ENCODE data around the gene BCL11B.

The BCL11B gene

DNA sequence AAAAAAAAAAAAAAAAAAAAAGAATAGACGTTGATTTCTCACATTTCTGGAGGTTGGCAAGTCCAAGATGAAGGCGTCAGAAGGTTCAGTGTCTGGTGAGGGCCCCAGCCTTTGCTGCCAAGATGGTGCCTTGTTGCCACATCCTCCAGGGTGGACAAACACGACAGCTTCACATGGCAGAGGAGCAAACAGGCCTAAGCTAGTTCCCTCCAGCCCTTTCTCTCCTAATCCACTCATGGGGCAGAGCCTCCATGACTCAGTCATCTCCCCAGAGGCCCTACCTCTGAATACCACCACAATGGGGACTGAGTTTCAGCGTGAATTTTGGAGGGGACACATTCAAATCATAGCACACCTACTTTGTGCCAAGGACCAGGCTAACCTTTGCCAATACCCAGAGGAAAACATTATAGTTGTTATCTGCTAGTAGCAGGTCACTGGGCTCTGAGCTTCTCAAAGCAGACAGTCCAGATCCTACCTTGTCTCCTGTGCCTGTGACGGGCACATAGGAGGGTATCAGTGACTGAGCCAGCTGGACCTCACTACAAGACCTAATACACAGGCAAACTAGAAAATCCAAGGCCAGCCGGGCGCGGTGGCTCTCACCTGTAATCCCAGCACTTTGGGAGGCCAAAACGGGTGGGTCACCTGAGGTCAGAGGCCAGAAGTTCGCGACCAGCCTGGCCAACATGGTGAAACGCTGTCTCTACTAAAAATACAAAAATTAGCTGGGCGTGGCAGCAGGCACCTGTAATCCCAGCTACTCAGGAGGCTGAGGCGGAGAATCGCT is 10.5 kb upstream of the BCL11B start:
- no peak overlapping the region for H3K4me3 ChIP-seq (ENCODE audit: low read length)
- H3K36me3 ChIP-seq (ENCODE audit: control insufficient read depth, low read depth, low read length): no peaks in the 10 kb centered on the region
- H3K27me3 ChIP-seq (ENCODE audit: control insufficient read depth, insufficient read depth, low read length): peaks cover 4% of the 10 kb centered on the region
- H3K9ac ChIP-seq (ENCODE audit: low read length): no peak overlapping the region
- no peaks in the 10 kb centered on the region for H3K9me3 ChIP-seq (ENCODE audit: control insufficient read depth, low read depth, low read length)
- H3K27ac ChIP-seq (ENCODE audit: low read length): no peak overlapping the region
- H3K4me1 ChIP-seq (ENCODE audit: control insufficient read depth, low read depth, low read length): peaks cover 8% of the 10 kb centered on the region

DNA sequence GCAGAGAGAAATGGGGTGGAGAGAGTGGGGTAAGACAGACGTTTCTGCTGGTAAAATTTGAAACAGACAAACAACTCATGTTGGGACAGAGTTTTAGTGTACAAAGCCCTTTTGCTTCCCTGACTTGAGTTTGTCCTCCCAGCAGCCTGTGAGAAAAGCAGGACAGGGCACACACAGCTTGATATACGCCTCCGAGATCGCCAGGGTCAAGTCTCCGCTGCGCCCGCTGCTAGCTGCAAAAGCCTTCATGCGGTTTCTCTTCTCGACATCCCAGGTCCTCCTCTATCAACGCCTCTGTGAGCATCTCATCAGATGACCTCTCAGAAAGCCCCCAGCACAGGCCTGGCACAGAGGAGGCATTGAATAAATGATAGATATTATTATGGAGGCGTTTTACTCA is 9.4 kb upstream of the BCL11B start:
- no peaks in the 10 kb centered on the region for H3K9me3 ChIP-seq (ENCODE audit: control insufficient read depth, low read depth, low read length)
- no peaks in the 10 kb centered on the region for H3K36me3 ChIP-seq (ENCODE audit: control insufficient read depth, low read depth, low read length)
- H3K27me3 ChIP-seq (ENCODE audit: control insufficient read depth, insufficient read depth, low read length): peaks cover 14% of the 10 kb centered on the region
- no peak overlapping the region for H3K4me3 ChIP-seq (ENCODE audit: low read length)
- peaks cover 15% of the 10 kb centered on the region for H3K4me1 ChIP-seq (ENCODE audit: control insufficient read depth, low read depth, low read length)
- H3K27ac ChIP-seq (ENCODE audit: low read length): no peak overlapping the region
- H3K9ac ChIP-seq (ENCODE audit: low read length): no peak overlapping the region

DNA sequence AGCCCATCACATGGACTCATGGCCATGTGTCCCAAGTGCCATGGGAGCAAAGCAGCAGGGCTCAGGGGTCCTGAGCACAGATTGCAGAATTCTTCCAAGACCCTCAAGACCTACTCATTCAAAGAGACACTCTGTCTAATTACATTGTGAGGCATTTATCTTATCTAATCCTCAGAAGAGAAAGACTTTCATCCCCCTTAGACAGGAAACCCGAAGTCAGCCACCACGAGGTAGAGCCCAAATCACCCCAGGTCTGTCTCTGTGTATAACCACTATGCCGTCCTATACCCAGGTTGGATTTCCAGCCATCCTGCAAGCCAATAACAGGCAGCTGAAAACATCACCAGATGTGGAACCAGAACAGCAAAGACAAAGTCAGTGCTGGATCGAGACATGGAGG is 8.9 kb upstream of the BCL11B start:
- Histone ChIP-seq H3K36me3 (ENCODE audit: control insufficient read depth, low read depth, low read length) (no peaks in the 10 kb centered on the region), H3K9me3 (ENCODE audit: control insufficient read depth, low read depth, low read length) (no peaks in the 10 kb centered on the region), H3K27me3 (ENCODE audit: control insufficient read depth, insufficient read depth, low read length) (peaks cover 20% of the 10 kb centered on the region), H3K4me3 (ENCODE audit: low read length) (no peak overlapping the region), H3K4me1 (ENCODE audit: control insufficient read depth, low read depth, low read length) (peaks cover 15% of the 10 kb centered on the region), H3K9ac (ENCODE audit: low read length) (no peak overlapping the region), H3K27ac (ENCODE audit: low read length) (no peak overlapping the region)

GRCh38 chr14:99280066-99280731 is 8.2 kb upstream of the BCL11B start:
- peaks cover 26% of the 10 kb centered on the region for H3K27me3 ChIP-seq (ENCODE audit: control insufficient read depth, insufficient read depth, low read length)
- H3K9me3 ChIP-seq (ENCODE audit: control insufficient read depth, low read depth, low read length): no peaks in the 10 kb centered on the region
- H3K9ac ChIP-seq (ENCODE audit: low read length): no peak overlapping the region
- no peak overlapping the region for H3K27ac ChIP-seq (ENCODE audit: low read length)
- H3K4me1 ChIP-seq (ENCODE audit: control insufficient read depth, low read depth, low read length): peaks cover 15% of the 10 kb centered on the region
- H3K4me3 ChIP-seq (ENCODE audit: low read length): no peak overlapping the region
- no peaks in the 10 kb centered on the region for H3K36me3 ChIP-seq (ENCODE audit: control insufficient read depth, low read depth, low read length)

DNA sequence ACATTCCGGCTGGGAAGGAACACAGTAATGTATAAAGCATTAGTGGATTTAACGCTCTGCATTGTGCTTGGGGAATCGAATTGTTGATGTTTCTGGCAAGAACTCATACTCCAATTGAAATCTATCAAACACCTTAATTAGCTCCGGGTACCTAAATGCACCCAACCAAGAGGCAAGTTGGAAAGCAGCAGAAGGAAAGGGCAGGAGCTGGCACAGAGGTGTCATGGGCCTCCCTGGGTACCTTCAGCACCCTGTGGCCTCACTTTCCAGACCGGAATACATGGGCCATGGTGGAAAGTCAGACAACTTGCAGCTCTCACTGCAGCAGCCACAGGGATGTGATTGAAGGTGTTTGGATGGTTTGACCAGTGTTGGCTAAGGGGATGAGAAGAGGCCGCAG is 6.8 kb upstream of the BCL11B start:
- peaks cover 34% of the 10 kb centered on the region for H3K27me3 ChIP-seq (ENCODE audit: control insufficient read depth, insufficient read depth, low read length)
- peaks cover 15% of the 10 kb centered on the region for H3K4me1 ChIP-seq (ENCODE audit: control insufficient read depth, low read depth, low read length)
- H3K36me3 ChIP-seq (ENCODE audit: control insufficient read depth, low read depth, low read length): no peaks in the 10 kb centered on the region
- no peak overlapping the region for H3K9ac ChIP-seq (ENCODE audit: low read length)
- H3K27ac ChIP-seq (ENCODE audit: low read length): no peak overlapping the region
- H3K4me3 ChIP-seq (ENCODE audit: low read length): no peak overlapping the region
- no peaks in the 10 kb centered on the region for H3K9me3 ChIP-seq (ENCODE audit: control insufficient read depth, low read depth, low read length)

DNA sequence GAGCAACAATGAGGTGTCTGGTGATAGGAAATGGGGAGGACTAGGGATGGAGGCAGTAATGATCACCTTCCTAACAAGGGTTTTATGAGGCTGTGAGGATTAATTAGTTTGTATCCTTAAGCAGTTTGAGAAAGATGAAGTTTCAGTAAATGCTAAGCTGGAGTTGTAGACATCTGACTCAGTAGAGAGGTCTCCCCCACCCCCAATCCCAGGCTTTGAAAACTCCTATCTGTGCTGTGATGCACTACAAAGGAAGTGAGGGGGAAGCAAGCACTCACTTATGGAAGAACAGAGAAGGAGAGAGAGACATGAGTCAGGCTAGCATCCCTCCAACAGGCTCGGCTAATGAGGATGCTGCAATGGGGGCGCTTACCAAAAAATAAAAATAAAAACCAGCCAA is 5.5 kb upstream of the BCL11B start:
- Histone ChIP-seq H3K4me3 (ENCODE audit: low read length) (no peak overlapping the region), H3K36me3 (ENCODE audit: control insufficient read depth, low read depth, low read length) (no peaks in the 10 kb centered on the region), H3K27me3 (ENCODE audit: control insufficient read depth, insufficient read depth, low read length) (peaks cover 47% of the 10 kb centered on the region), H3K9ac (ENCODE audit: low read length) (no peak overlapping the region), H3K9me3 (ENCODE audit: control insufficient read depth, low read depth, low read length) (no peaks in the 10 kb centered on the region), H3K4me1 (ENCODE audit: control insufficient read depth, low read depth, low read length) (peaks cover 15% of the 10 kb centered on the region), H3K27ac (ENCODE audit: low read length) (no peak overlapping the region)

GRCh38 chr14:99276482-99276881 is 4.5 kb upstream of the BCL11B start:
- Histone ChIP-seq H3K27me3 (ENCODE audit: control insufficient read depth, insufficient read depth, low read length) (peaks cover 54% of the 10 kb centered on the region), H3K4me1 (ENCODE audit: control insufficient read depth, low read depth, low read length) (peaks cover 15% of the 10 kb centered on the region), H3K9me3 (ENCODE audit: control insufficient read depth, low read depth, low read length) (no peaks in the 10 kb centered on the region), H3K9ac (ENCODE audit: low read length) (no peak overlapping the region), H3K27ac (ENCODE audit: low read length) (no peak overlapping the region), H3K4me3 (ENCODE audit: low read length) (no peak overlapping the region), H3K36me3 (ENCODE audit: control insufficient read depth, low read depth, low read length) (no peaks in the 10 kb centered on the region)

- Histone ChIP-seq H3K4me1 (ENCODE audit: control insufficient read depth, low read depth, low read length) (peaks cover 15% of the 10 kb centered on the region), H3K4me3 (ENCODE audit: low read length) (peak overlapping the region; percentile 27), H3K27ac (ENCODE audit: low read length) (no peak overlapping the region), H3K9ac (ENCODE audit: low read length) (no peak overlapping the region), H3K36me3 (ENCODE audit: control insufficient read depth, low read depth, low read length) (no peaks in the 10 kb centered on the region), H3K27me3 (ENCODE audit: control insufficient read depth, insufficient read depth, low read length) (peaks cover 56% of the 10 kb centered on the region), H3K9me3 (ENCODE audit: control insufficient read depth, low read depth, low read length) (no peaks in the 10 kb centered on the region)
Measured at GRCh38 chr14:99275222-99275584, 3.2 kb upstream of the BCL11B start.

GRCh38 chr14:99274346-99275221 is 2.6 kb upstream of the BCL11B start:
- peaks cover 15% of the 10 kb centered on the region for H3K4me1 ChIP-seq (ENCODE audit: control insufficient read depth, low read depth, low read length)
- H3K27ac ChIP-seq (ENCODE audit: low read length): no peak overlapping the region
- peak overlapping the region; percentile 71 for H3K4me3 ChIP-seq (ENCODE audit: low read length)
- peaks cover 60% of the 10 kb centered on the region for H3K27me3 ChIP-seq (ENCODE audit: control insufficient read depth, insufficient read depth, low read length)
- H3K36me3 ChIP-seq (ENCODE audit: control insufficient read depth, low read depth, low read length): no peaks in the 10 kb centered on the region
- H3K9me3 ChIP-seq (ENCODE audit: control insufficient read depth, low read depth, low read length): no peaks in the 10 kb centered on the region
- H3K9ac ChIP-seq (ENCODE audit: low read length): no peak overlapping the region

DNA sequence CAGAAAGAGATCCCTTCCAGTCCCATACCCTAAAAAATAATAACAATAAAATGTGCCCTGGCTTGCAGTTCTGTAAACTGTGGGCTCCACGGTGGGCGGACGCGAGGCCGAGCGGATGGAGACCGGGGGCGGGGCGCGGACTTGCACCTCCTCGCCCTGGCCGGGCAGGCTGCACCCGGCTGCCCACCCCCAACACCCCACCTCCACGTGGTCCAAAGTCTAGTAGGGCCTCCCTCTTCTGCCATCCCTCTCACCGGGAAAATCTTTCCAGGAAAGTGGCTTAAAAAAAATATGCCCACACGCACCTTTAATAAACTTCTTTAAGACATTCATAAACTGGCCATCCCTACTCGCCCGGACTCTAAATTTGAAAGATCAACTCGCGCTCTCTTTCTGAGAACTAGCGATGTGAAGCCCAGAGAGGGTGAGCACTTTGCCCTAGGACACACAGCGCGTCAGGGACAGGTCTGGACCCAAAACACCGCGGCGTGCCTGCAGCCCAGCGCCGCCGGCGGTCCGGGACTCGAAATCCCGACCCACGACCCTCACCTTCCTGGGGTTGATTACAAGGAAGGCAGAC is 1.9 kb upstream of the BCL11B start:
- Histone ChIP-seq H3K9me3 (ENCODE audit: control insufficient read depth, low read depth, low read length) (no peaks in the 10 kb centered on the region), H3K4me3 (ENCODE audit: low read length) (peak overlapping the region; percentile 71), H3K27me3 (ENCODE audit: control insufficient read depth, insufficient read depth, low read length) (peaks cover 67% of the 10 kb centered on the region), H3K27ac (ENCODE audit: low read length) (no peak overlapping the region), H3K9ac (ENCODE audit: low read length) (no peak overlapping the region), H3K36me3 (ENCODE audit: control insufficient read depth, low read depth, low read length) (no peaks in the 10 kb centered on the region), H3K4me1 (ENCODE audit: control insufficient read depth, low read depth, low read length) (peaks cover 18% of the 10 kb centered on the region)

Measured in iPS-18a (cell line).